GM12878 (cell line): ENCODE measurements around the gene CDK17.

Experiments
- ATF3 ChIP-seq: IDR thresholded peaks from 2 replicates; pipeline ENCODE4 v1.6.1; 2011; ENCODE audit warnings: low read depth, mild to moderate bottlenecking, low read length, moderate library complexity, borderline replicate concordance; ENCODE audit errors: extremely low read depth
- BRCA1 ChIP-seq: IDR thresholded peaks from 2 replicates; pipeline ENCODE4 v1.6.1; 2011; ENCODE audit warnings: low read depth, low read length, improper control_type of control experiment
- CBX3 ChIP-seq: fragments of 200-600 bp; sonication (generic); IDR thresholded peaks from 2 replicates; pipeline ENCODE4 v1.6.1; 2016; ENCODE audit warnings: low read depth, borderline replicate concordance
- CEBPB ChIP-seq, 2 experiments: fragments of 150-350 bp in 1 of 2; IDR thresholded peaks; 2 replicates each; pipeline ENCODE4 v1.6.1; 2012 to 2014; ENCODE audit warnings: low read depth in 2 of 2, low read length in 2 of 2, borderline replicate concordance in 1 of 2, inconsistent platforms in 1 of 2
- CTCF ChIP-seq, 3 experiments: IDR thresholded peaks in 2 of 3; conservative IDR thresholded peaks in 1 of 3; 2 replicates each; pipeline ENCODE4 v1.5.1; 2011; ENCODE audit warnings: low read depth in 3 of 3, low read length in 3 of 3, mild to moderate bottlenecking in 3 of 3, control low read depth in 2 of 3, moderate library complexity in 2 of 3, inconsistent platforms in 1 of 3, mixed read lengths in 1 of 3; ENCODE audit not compliant: control insufficient read depth in 2 of 3, insufficient read depth in 1 of 3; ENCODE audit errors: extremely low read depth in 1 of 3
- EZH2 ChIP-seq: IDR thresholded peaks from 2 replicates; pipeline ENCODE4 v1.6.1; 2012; ENCODE audit warnings: low read depth, mild to moderate bottlenecking, control low read depth, inconsistent platforms, low read length, borderline replicate concordance; ENCODE audit not compliant: control insufficient read depth
- IKZF1 ChIP-seq: fragments of 450-650 bp; conservative IDR thresholded peaks from 2 replicates; pipeline ENCODE4 v1.6.1; 2017; ENCODE audit warnings: antibody characterized with exemption, mild to moderate bottlenecking
- POLR2A ChIP-seq: IDR thresholded peaks from 2 replicates; pipeline ENCODE4 v1.6.1; 2011; ENCODE audit warnings: low read depth, mild to moderate bottlenecking, low read length
- POLR2AphosphoS5 ChIP-seq: IDR thresholded peaks from 2 replicates; pipeline ENCODE4 v1.6.1; 2011; ENCODE audit warnings: mild to moderate bottlenecking, low read length, inconsistent platforms
- RFX5 ChIP-seq: IDR thresholded peaks from 2 replicates; pipeline ENCODE4 v1.6.1; 2011; ENCODE audit warnings: low read depth, low read length, improper control_type of control experiment
- ZBTB40 ChIP-seq: fragments of 450-650 bp; IDR thresholded peaks from 2 replicates; pipeline ENCODE4 v1.6.1; 2016; ENCODE audit warnings: mild to moderate bottlenecking, moderate library complexity, borderline replicate concordance
- ZNF274 ChIP-seq: IDR thresholded peaks from one replicate; pipeline ENCODE4 v1.8.0; 2011; ENCODE audit not compliant: insufficient read length, insufficient read depth

GRCh38 chr12:96361074-96361473 lies 39.2 kb downstream of the CDK17 start:
- no peak for TF ChIP-seq ATF3
- TF ChIP-seq POLR2A = no peak
- TF ChIP-seq ZBTB40 = no peak
- no peak for TF ChIP-seq CTCF (IDR thresholded peaks at IDR 0.05 in 2 of 3, conservative IDR thresholded peaks at IDR 0.05 in 1 of 3; ENCODE audit: control insufficient read depth in 2 of 3, extremely low read depth in 1 of 3, insufficient read depth in 1 of 3, low read depth in 3 of 3, low read length in 3 of 3)
- no peak for TF ChIP-seq EZH2
- TF ChIP-seq POLR2AphosphoS5 = no peak
- no peak for TF ChIP-seq BRCA1
- TF ChIP-seq RFX5 = no peak
- no peak for TF ChIP-seq CEBPB (IDR thresholded peaks at IDR 0.05; ENCODE audit: borderline replicate concordance in 1 of 2, low read depth in 2 of 2, low read length in 2 of 2)
- no peak for TF ChIP-seq IKZF1
- TF ChIP-seq ZNF274 = no peak
- TF ChIP-seq CBX3 = no peak
